Prostate gland (tissue), 2 donors: Measurements from ENCODE around the gene CRLF1.

ENCODE experiments used
- POLR2A ChIP-seq: fragments of 450-650 bp; IDR thresholded peaks from one replicate; pipeline ENCODE4 v1.6.1; 2016; ENCODE audit warnings: antibody characterized with exemption, mild to moderate bottlenecking
- POLR2AphosphoS5 ChIP-seq: sonication (generic); formaldehyde crosslinking; IDR thresholded peaks from one replicate; pipeline ENCODE4 v1.6.1; 2017; ENCODE audit warnings: antibody characterized with exemption
- TF ChIP-seq, protein P1 (sequence below), 4 experiments: fragments of 200-600 bp in 2 of 4; fragments of 450-650 bp in 2 of 4; sonication (generic) in 2 of 4; IDR thresholded peaks; 1 replicate in 3 of 4; 2 replicates in 1 of 4; pipeline ENCODE4 v1.5.1; 2016 to 2019; ENCODE audit warnings: antibody characterized with exemption in 4 of 4, mild to moderate bottlenecking in 2 of 4, moderate library complexity in 2 of 4

DNA sequence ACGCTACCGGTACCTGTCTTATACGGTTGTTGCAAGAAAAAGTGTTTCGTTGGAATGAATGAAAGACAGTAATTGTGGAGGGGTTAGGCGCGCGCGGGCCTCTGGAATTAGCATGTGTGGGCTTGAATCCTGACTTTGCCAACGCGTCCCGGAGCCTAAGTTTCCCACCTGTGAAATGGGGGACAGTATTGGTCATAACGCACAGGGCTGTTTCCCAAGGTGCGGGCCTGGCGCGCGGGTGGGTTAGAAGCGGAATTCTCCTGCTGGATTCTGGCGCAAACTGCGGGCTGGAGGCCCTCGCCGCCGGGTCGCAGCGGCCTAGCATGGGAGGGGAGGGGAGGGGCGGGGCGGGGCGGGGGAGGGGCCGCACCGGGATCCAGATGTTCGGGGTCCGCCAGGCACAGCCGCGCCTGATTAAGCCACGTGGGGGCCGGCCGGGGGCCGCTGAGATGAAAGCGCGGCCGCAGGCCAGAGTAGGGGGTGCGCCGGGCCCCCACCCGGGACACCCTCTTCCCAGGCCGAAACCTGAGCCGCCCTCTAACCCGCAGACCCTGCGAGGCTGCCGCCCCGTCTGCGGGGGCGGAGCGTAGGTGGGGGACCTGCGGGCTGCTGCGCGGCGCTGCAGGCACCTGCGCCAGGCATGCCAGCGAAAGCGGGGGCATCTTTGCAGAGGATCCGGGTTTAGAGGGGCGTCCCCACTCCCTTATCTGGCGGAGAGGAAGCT is 4.9 kb upstream of the CRLF1 start:
- TF ChIP-seq, protein P1, sequence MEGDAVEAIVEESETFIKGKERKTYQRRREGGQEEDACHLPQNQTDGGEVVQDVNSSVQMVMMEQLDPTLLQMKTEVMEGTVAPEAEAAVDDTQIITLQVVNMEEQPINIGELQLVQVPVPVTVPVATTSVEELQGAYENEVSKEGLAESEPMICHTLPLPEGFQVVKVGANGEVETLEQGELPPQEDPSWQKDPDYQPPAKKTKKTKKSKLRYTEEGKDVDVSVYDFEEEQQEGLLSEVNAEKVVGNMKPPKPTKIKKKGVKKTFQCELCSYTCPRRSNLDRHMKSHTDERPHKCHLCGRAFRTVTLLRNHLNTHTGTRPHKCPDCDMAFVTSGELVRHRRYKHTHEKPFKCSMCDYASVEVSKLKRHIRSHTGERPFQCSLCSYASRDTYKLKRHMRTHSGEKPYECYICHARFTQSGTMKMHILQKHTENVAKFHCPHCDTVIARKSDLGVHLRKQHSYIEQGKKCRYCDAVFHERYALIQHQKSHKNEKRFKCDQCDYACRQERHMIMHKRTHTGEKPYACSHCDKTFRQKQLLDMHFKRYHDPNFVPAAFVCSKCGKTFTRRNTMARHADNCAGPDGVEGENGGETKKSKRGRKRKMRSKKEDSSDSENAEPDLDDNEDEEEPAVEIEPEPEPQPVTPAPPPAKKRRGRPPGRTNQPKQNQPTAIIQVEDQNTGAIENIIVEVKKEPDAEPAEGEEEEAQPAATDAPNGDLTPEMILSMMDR (IDR thresholded peaks at IDR 0.05) = no peak
- no peak for TF ChIP-seq POLR2AphosphoS5
- no peak for TF ChIP-seq POLR2A
